Colonic mucosa (tissue), 4 donors: Measurements from ENCODE around the gene RASSF5. TPM values are rescaled to one million over a fixed set of nuclear protein-coding genes. Genes with fewer than 3 reads are reported as not detected.

Source experiments
- DNase-seq: peaks from one replicate; pipeline ENCODE4 v3.0.0-alpha.2; 2020
- H3K27ac ChIP-seq: fragments of 200-600 bp; one replicate; pipeline ENCODE4 v1.8.0; 2021
- H3K27me3 ChIP-seq: fragments of 200-600 bp; one replicate; pipeline ENCODE4 v1.8.0; 2021
- H3K36me3 ChIP-seq: fragments of 200-600 bp; one replicate; pipeline ENCODE4 v1.8.0; 2021
- H3K4me1 ChIP-seq: fragments of 200-600 bp; one replicate; pipeline ENCODE4 v1.8.0; 2021; ENCODE audit warnings: mild to moderate bottlenecking
- H3K4me3 ChIP-seq: fragments of 200-600 bp; one replicate; pipeline ENCODE4 v1.8.0; 2021
- H3K9ac ChIP-seq, 2 donors: one replicate each; pipeline ENCODE4 v1.7.0; 2013; ENCODE audit warnings: control low read depth in 2 of 2, low read depth in 2 of 2, low read length in 2 of 2
- H3K9me3 ChIP-seq: fragments of 200-600 bp; one replicate; pipeline ENCODE4 v1.8.0; 2021
- CTCF ChIP-seq: fragments of 200-600 bp; IDR thresholded peaks from one replicate; pipeline ENCODE4 v1.8.0; 2022; ENCODE audit warnings: antibody characterized with exemption, mild to moderate bottlenecking
- intact Hi-C: fragments of 100-400 bp; cut with DNase I; formaldehyde crosslinking; loops from one replicate; pipeline ENCODE4 v1.14.1; 2022
- total RNA-seq, 2 donors: library from RNA; stranded (reverse); fragmentation: NEBNext Ultra II Directional in 1 of 2; extraction: Animal tissue kit (Norgen Biotek cat#: 25700) in 1 of 2; gene quantifications; one replicate each; pipeline ENCODE4 v1.2.1, GENCODE V29; 2021
- donor health status: healthy.
- donor health status: DM: no; HTN: no; CAD: no.
- donor health status: DM: no; HTN: no; CAD: no.

RASSF5 gene
- total RNA-seq, 2 donors from 2014 or later = 4.9 to 5.4 TPM

GRCh38 chr1:206593351-206593925 is 86.1 kb downstream of the RASSF5 start:
- no peak for TF ChIP-seq CTCF
- Histone ChIP-seq H3K27me3 (no peaks in the 10 kb centered on the region), H3K4me3 (no peak overlapping the region), H3K27ac (no peak overlapping the region), H3K9me3 (no peaks in the 10 kb centered on the region), H3K9ac (no peak overlapping the region), H3K4me1 (no peaks in the 10 kb centered on the region), H3K36me3 (peaks cover 5% of the 10 kb centered on the region)
- intact Hi-C loops = no loop called here
- DNase-seq = no peak

DNA sequence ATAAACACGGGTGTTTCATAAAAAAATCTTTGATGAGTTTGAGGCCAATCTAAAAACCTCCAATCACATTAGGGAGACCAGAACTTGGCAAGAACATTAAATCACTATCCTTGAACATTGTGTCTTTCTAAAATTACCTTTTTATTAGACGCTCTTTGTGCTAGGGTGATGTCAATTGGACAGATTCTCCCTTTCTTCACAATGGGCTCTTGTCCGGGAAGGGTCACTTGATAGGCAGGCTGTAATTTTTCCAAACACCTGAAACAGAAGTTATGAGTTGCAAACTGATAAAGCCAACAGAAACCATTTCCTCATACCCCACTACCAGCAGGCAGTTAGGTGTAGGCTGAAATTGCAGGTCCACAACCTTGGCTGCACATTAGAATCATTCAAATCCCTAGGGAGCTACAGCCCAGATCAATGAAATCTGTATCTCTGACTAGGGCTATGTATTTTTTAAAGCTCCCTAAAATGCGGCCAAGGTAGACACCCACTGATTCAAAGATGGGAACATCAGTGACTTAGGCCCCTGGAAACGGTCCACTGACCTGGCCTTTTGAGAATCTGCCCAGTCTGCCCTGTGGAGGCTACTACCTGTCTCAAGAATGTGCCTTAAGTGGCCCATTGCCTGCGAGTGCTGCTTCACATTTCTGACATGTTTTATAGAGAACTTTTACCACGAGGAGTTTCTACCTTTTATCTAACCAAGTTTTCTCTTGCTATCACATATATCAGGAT is 88.4 kb downstream of the RASSF5 start:
- Histone ChIP-seq H3K27ac (no peak overlapping the region), H3K36me3 (peaks cover 5% of the 10 kb centered on the region), H3K9me3 (no peaks in the 10 kb centered on the region), H3K9ac (no peak overlapping the region), H3K4me1 (no peaks in the 10 kb centered on the region), H3K4me3 (no peak overlapping the region), H3K27me3 (no peaks in the 10 kb centered on the region)
- TF ChIP-seq CTCF = no peak
- intact Hi-C loops = no loop called here
- no peak for DNase-seq

- Histone ChIP-seq H3K9ac (no peak overlapping the region), H3K9me3 (no peaks in the 10 kb centered on the region), H3K4me3 (no peak overlapping the region), H3K27ac (no peak overlapping the region), H3K36me3 (peaks cover 5% of the 10 kb centered on the region), H3K27me3 (no peaks in the 10 kb centered on the region), H3K4me1 (no peaks in the 10 kb centered on the region)
- intact Hi-C loops = no loop called here
- TF ChIP-seq CTCF = no peak
- DNase-seq = no peak
Observed at GRCh38 chr1:206596319-206596666, 89.0 kb downstream of the RASSF5 start.

GRCh38 chr1:206600527-206600926 is 93.2 kb downstream of the RASSF5 start:
- H3K36me3 ChIP-seq = peaks cover 10% of the 10 kb centered on the region
- H3K9ac ChIP-seq = no peak overlapping the region
- no peaks in the 10 kb centered on the region for H3K9me3 ChIP-seq

GRCh38 chr1:206604861-206605260 is 97.5 kb downstream of the RASSF5 start:
- Histone ChIP-seq H3K4me1 (no peaks in the 10 kb centered on the region), H3K36me3 (peaks cover 5% of the 10 kb centered on the region), H3K9ac (no peak overlapping the region), H3K4me3 (no peak overlapping the region), H3K27me3 (no peaks in the 10 kb centered on the region), H3K27ac (no peak overlapping the region), H3K9me3 (no peaks in the 10 kb centered on the region)
- intact Hi-C loops = no loop called here
- TF ChIP-seq CTCF = no peak
- DNase-seq = no peak

More at GRCh38 chr1:206600527-206600926, 93.2 kb downstream of the RASSF5 start:
- no peak for TF ChIP-seq CTCF
- no peaks in the 10 kb centered on the region for H3K27me3 ChIP-seq
- DNase-seq = no peak
- H3K4me3 ChIP-seq = no peak overlapping the region
- H3K27ac ChIP-seq = no peak overlapping the region
- no peaks in the 10 kb centered on the region for H3K4me1 ChIP-seq
- intact Hi-C loops = no loop called here
